ENCODE data around the gene PHIP.

- TF ChIP-seq CTCF (IDR thresholded peaks at IDR 0.05; ENCODE audit: insufficient read depth, low read depth, low read length) (no peak), EZH2 (IDR thresholded peaks at IDR 0.05; ENCODE audit: insufficient read depth, low read length) (no peak)
Observed at GRCh38 chr6:79077715-79078074, 359 bp downstream of the PHIP start.

Measured in astrocyte (in vitro differentiated cells and primary cell).